H9 (cell line): Measurements from ENCODE around the gene KRT84. TPM values are rescaled to one million over a fixed set of nuclear protein-coding genes. Genes with fewer than 3 reads are reported as not detected.

ENCODE experiments used
- DNase-seq: peaks from one replicate; pipeline ENCODE4 v3.0.0-alpha.2; 2017
- H2AFZ ChIP-seq: one replicate; pipeline ENCODE4 v1.6.1; 2013; ENCODE audit warnings: mild to moderate bottlenecking, low read length, control low read depth, moderate library complexity
- H2AK5ac ChIP-seq: 2 replicates; pipeline ENCODE4 v1.6.1; 2013; ENCODE audit warnings: low read length, control low read depth, mixed read lengths; ENCODE audit not compliant: insufficient read length
- H2BK120ac ChIP-seq: one replicate; pipeline ENCODE4 v1.6.1; 2013; ENCODE audit warnings: low read depth, mild to moderate bottlenecking, low read length, control low read depth, inconsistent platforms; ENCODE audit not compliant: poor library complexity, severe bottlenecking
- H2BK12ac ChIP-seq: 2 replicates; pipeline ENCODE4 v1.6.1; 2013; ENCODE audit warnings: low read length, control low read depth, mixed read lengths, low read depth; ENCODE audit not compliant: insufficient read length
- H2BK15ac ChIP-seq: 2 replicates; pipeline ENCODE4 v1.6.1; 2013; ENCODE audit warnings: low read depth, low read length, control low read depth
- H2BK20ac ChIP-seq: one replicate; pipeline ENCODE4 v1.6.1; 2013; ENCODE audit warnings: low read depth, mild to moderate bottlenecking, low read length, control low read depth, inconsistent platforms; ENCODE audit not compliant: poor library complexity, severe bottlenecking
- H2BK5ac ChIP-seq: 2 replicates; pipeline ENCODE4 v1.6.1; 2013; ENCODE audit warnings: low read length, control low read depth, mixed read lengths; ENCODE audit not compliant: insufficient read length
- H3K14ac ChIP-seq: 2 replicates; pipeline ENCODE4 v1.6.1; 2013; ENCODE audit warnings: low read length, control low read depth; ENCODE audit not compliant: insufficient read depth
- H3K18ac ChIP-seq: 2 replicates; pipeline ENCODE4 v1.6.1; 2013; ENCODE audit warnings: low read depth, mild to moderate bottlenecking, mixed read lengths, low read length, control low read depth; ENCODE audit not compliant: insufficient read length
- H3K23ac ChIP-seq: 2 replicates; pipeline ENCODE4 v1.6.1; 2013; ENCODE audit warnings: low read length, control low read depth, mixed read lengths, low read depth; ENCODE audit not compliant: insufficient read length
- H3K23me2 ChIP-seq: 2 replicates; pipeline ENCODE4 v1.6.1; 2013; ENCODE audit warnings: low read depth, mild to moderate bottlenecking, mixed read lengths, low read length, control low read depth; ENCODE audit not compliant: insufficient read length, poor library complexity, severe bottlenecking
- H3K27ac ChIP-seq: 2 replicates; pipeline ENCODE4 v1.5.1; 2013; ENCODE audit warnings: low read length, control low read depth, mixed read lengths, low read depth; ENCODE audit not compliant: insufficient read length
- H3K27me3 ChIP-seq: 2 replicates; pipeline ENCODE4 v1.6.1; 2013; ENCODE audit warnings: low read length, control low read depth, inconsistent platforms; ENCODE audit not compliant: insufficient read depth
- H3K4ac ChIP-seq: 2 replicates; pipeline ENCODE4 v1.6.1; 2013; ENCODE audit warnings: low read depth, mild to moderate bottlenecking, control low read depth, inconsistent platforms, low read length, moderate library complexity
- H3K4me1 ChIP-seq: 2 replicates; pipeline ENCODE4 v1.6.1; 2013; ENCODE audit warnings: low read length, control low read depth, inconsistent platforms; ENCODE audit not compliant: insufficient read depth
- H3K4me2 ChIP-seq: 2 replicates; pipeline ENCODE4 v1.6.1; 2013; ENCODE audit warnings: low read length, control low read depth, mixed read lengths; ENCODE audit not compliant: insufficient read length, insufficient read depth
- H3K56ac ChIP-seq: 2 replicates; pipeline ENCODE4 v1.6.1; 2013; ENCODE audit warnings: low read depth, mild to moderate bottlenecking, mixed read lengths, low read length, control low read depth; ENCODE audit not compliant: insufficient read length
- H3K79me1 ChIP-seq: 2 replicates; pipeline ENCODE4 v1.6.1; 2013; ENCODE audit warnings: low read depth, mild to moderate bottlenecking, moderate library complexity, low read length, control low read depth, inconsistent platforms; ENCODE audit not compliant: insufficient read depth, poor library complexity, severe bottlenecking
- H3K79me2 ChIP-seq: 2 replicates; pipeline ENCODE4 v1.6.1; 2013; ENCODE audit warnings: low read length, control low read depth, inconsistent platforms; ENCODE audit not compliant: insufficient read depth
- H3K9ac ChIP-seq: 2 replicates; pipeline ENCODE4 v1.6.1; 2013; ENCODE audit warnings: low read length, control low read depth, mixed read lengths; ENCODE audit not compliant: insufficient read length; ENCODE audit errors: extremely low read depth
- H3K9me3 ChIP-seq: one replicate; pipeline ENCODE4 v1.6.1; 2013; ENCODE audit warnings: low read depth, low read length, inconsistent platforms; ENCODE audit not compliant: control insufficient read depth
- H3T11ph ChIP-seq: one replicate; pipeline ENCODE4 v1.6.1; 2013; ENCODE audit warnings: mild to moderate bottlenecking, low read length, control low read depth, inconsistent platforms
- H4K20me1 ChIP-seq: one replicate; pipeline ENCODE4 v1.6.1; 2013; ENCODE audit not compliant: control insufficient read depth, insufficient read length, insufficient read depth
- H4K5ac ChIP-seq: 2 replicates; pipeline ENCODE4 v1.6.1; 2013; ENCODE audit warnings: low read depth, mild to moderate bottlenecking, mixed read lengths, low read length, control low read depth; ENCODE audit not compliant: insufficient read length
- H4K8ac ChIP-seq: replicated peaks from 2 replicates; pipeline ENCODE4 v1.6.1; 2013; ENCODE audit warnings: low read length, control low read depth, mixed read lengths, low read depth; ENCODE audit not compliant: insufficient read length
- H4K91ac ChIP-seq: 2 replicates; pipeline ENCODE4 v1.6.1; 2013; ENCODE audit warnings: low read depth, mild to moderate bottlenecking, moderate library complexity, mixed read lengths, low read length, control low read depth; ENCODE audit not compliant: insufficient read length
- H3K27ac Mint-ChIP-seq, 3 experiments: 2 replicates in 2 of 3; 3 replicates in 1 of 3; pipeline ENCODE4 v1.8.0; 2020 to 2021; ENCODE audit warnings: mixed read lengths in 3 of 3, mild to moderate bottlenecking in 1 of 3, moderate library complexity in 1 of 3
- H3K27me3 Mint-ChIP-seq: 2 replicates; pipeline ENCODE4 v1.8.0; 2021; ENCODE audit warnings: low read depth, mild to moderate bottlenecking, moderate library complexity, mixed read lengths
- H3K36me3 Mint-ChIP-seq, 3 experiments: 2 replicates in 2 of 3; 3 replicates in 1 of 3; pipeline ENCODE4 v1.8.0; 2020 to 2021; ENCODE audit warnings: low read depth in 3 of 3, mixed read lengths in 3 of 3; ENCODE audit not compliant: insufficient read depth in 1 of 3
- H3K4me1 Mint-ChIP-seq, 2 experiments: 2 replicates each; pipeline ENCODE4 v1.8.0; 2020; ENCODE audit warnings: mixed read lengths in 2 of 2
- H3K4me3 Mint-ChIP-seq, 2 experiments: 2 replicates in 1 of 2; 3 replicates in 1 of 2; pipeline ENCODE4 v1.8.0; 2020 to 2021; ENCODE audit warnings: mild to moderate bottlenecking in 2 of 2, mixed read lengths in 2 of 2, moderate library complexity in 1 of 2
- H3K9me3 Mint-ChIP-seq, 2 experiments: 2 replicates in 1 of 2; 3 replicates in 1 of 2; pipeline ENCODE4 v1.8.0; 2020; ENCODE audit warnings: mild to moderate bottlenecking in 2 of 2, mixed read lengths in 2 of 2, moderate library complexity in 1 of 2
- CTCF ChIP-seq: fragments of 200-600 bp; sonication (generic); conservative IDR thresholded peaks from 3 replicates; pipeline ENCODE4 v1.8.0; 2021; ENCODE audit warnings: antibody characterized with exemption, mild to moderate bottlenecking
- WGBS: extraction: QIAGEN DNeasy Blood & Tissue Kit; methylation state at CpG from one replicate; pipeline ENCODE4 v1.1.7; 2013; ENCODE audit warnings: missing lambda C conversion rate, low lambda C conversion rate, mixed read lengths; ENCODE audit not compliant: insufficient read length; ENCODE audit errors: extremely low coverage; 5-methylcytosine and 5-hydroxymethylcytosine counted together
- total RNA-seq: library from RNA; stranded (reverse); gene quantifications from 2 replicates; pipeline ENCODE4 v1.2.1, GENCODE V29; 2021

Gene KRT84
- total RNA-seq, 1 experiment from 2014 or later, result not detected

GRCh38 chr12:52401526-52401925 lies 16.1 kb upstream of the KRT84 start:
- H3K4me3 Mint-ChIP-seq, result no peak overlapping the region
- H2BK15ac ChIP-seq, result no peak overlapping the region
- no peaks in the 10 kb centered on the region; a peak in 1 of 7 replicates for H3K36me3 Mint-ChIP-seq
- H3K9ac ChIP-seq, result no peak overlapping the region
- no peak overlapping the region for H2BK5ac ChIP-seq
- H3K4me2 ChIP-seq, result no peak overlapping the region
- no peak overlapping the region for H4K8ac ChIP-seq
- H3K27me3 Mint-ChIP-seq, result no peaks in the 10 kb centered on the region; the same call in 1 of the 2 replicates
- no peaks in the 10 kb centered on the region for H4K20me1 ChIP-seq
- H3K4me1 ChIP-seq, result peaks cover 1% of the 10 kb centered on the region; the same call in 1 of the 2 replicates
- H2AK5ac ChIP-seq, result no peak overlapping the region
- DNase-seq, result no peak
- H3K14ac ChIP-seq, result no peak overlapping the region
- H3K23ac ChIP-seq, result no peak overlapping the region
- H2AFZ ChIP-seq, result no peak overlapping the region
- H3K27ac ChIP-seq, result no peak overlapping the region
- H3K4ac ChIP-seq, result no peak overlapping the region
- H3K27ac Mint-ChIP-seq, result no peak overlapping the region
- no peak for TF ChIP-seq CTCF
- no peak overlapping the region for H4K91ac ChIP-seq
- peaks cover 10 to 13% of the 10 kb centered on the region in 2 experiments for H3K4me1 Mint-ChIP-seq
- H2BK12ac ChIP-seq, result no peak overlapping the region
- H3K27me3 ChIP-seq, result no peaks in the 10 kb centered on the region; the same call in 1 of the 2 replicates
- H2BK20ac ChIP-seq, result no peak overlapping the region
- no peak overlapping the region for H2BK120ac ChIP-seq
- no CpG with 5 or more reads among the region's 5 CpGs for WGBS
- H3K23me2 ChIP-seq, result no peaks in the 10 kb centered on the region
- no peak overlapping the region for H3K56ac ChIP-seq
- H3T11ph ChIP-seq, result no peak overlapping the region
- no peaks in the 10 kb centered on the region for H3K79me1 ChIP-seq
- H3K9me3 Mint-ChIP-seq, result no peaks in the 10 kb centered on the region
- no peaks in the 10 kb centered on the region for H3K9me3 ChIP-seq
- no peak overlapping the region for H4K5ac ChIP-seq
- H3K79me2 ChIP-seq, result no peaks in the 10 kb centered on the region
- H3K18ac ChIP-seq, result no peak overlapping the region
